ENCODE measurements around the gene PRKACA. TPM values are rescaled to one million over a fixed set of nuclear protein-coding genes. Genes with fewer than 3 reads are reported as not detected.

The PRKACA gene
- total RNA-seq, 1 donor from 2014 or later = 82.9 TPM

- peak overlapping the region; percentile 75 for H3K4me3 Mint-ChIP-seq (ENCODE audit: unreplicated experiment)
- H3K4me1 Mint-ChIP-seq (ENCODE audit: low read depth, unreplicated experiment) = peaks cover 3% of the 10 kb centered on the region
- H3K9me3 Mint-ChIP-seq (ENCODE audit: unreplicated experiment) = peaks cover 5% of the 10 kb centered on the region
- H3K27me3 Mint-ChIP-seq (ENCODE audit: unreplicated experiment) = peaks cover 21% of the 10 kb centered on the region
- H3K36me3 Mint-ChIP-seq (ENCODE audit: unreplicated experiment) = no peaks in the 10 kb centered on the region
- no peak for DNase-seq
- H3K27ac Mint-ChIP-seq (ENCODE audit: unreplicated experiment) = peak overlapping the region; percentile 33
- TF ChIP-seq CTCF (IDR thresholded peaks at IDR 0.05; ENCODE audit: partially characterized antibody, unreplicated experiment) = no peak
Observed at GRCh38 chr19:14058182-14059092, 59.1 kb downstream of the PRKACA start.

- Mint-ChIP-seq H3K36me3 (ENCODE audit: unreplicated experiment) (no peaks in the 10 kb centered on the region), H3K4me1 (ENCODE audit: low read depth, unreplicated experiment) (peaks cover 3% of the 10 kb centered on the region), H3K9me3 (ENCODE audit: unreplicated experiment) (peaks cover 5% of the 10 kb centered on the region), H3K27me3 (ENCODE audit: unreplicated experiment) (peaks cover 21% of the 10 kb centered on the region), H3K4me3 (ENCODE audit: unreplicated experiment) (peak overlapping the region; percentile 76), H3K27ac (ENCODE audit: unreplicated experiment) (no peak overlapping the region)
- no peak for TF ChIP-seq CTCF (IDR thresholded peaks at IDR 0.05; ENCODE audit: partially characterized antibody, unreplicated experiment)
- no peak for DNase-seq
Observed at GRCh38 chr19:14056741-14057356, 60.7 kb downstream of the PRKACA start.

- Mint-ChIP-seq H3K4me1 (ENCODE audit: low read depth, unreplicated experiment) (peaks cover 3% of the 10 kb centered on the region), H3K27ac (ENCODE audit: unreplicated experiment) (no peak overlapping the region), H3K36me3 (ENCODE audit: unreplicated experiment) (no peaks in the 10 kb centered on the region), H3K4me3 (ENCODE audit: unreplicated experiment) (no peak overlapping the region), H3K27me3 (ENCODE audit: unreplicated experiment) (peaks cover 21% of the 10 kb centered on the region), H3K9me3 (ENCODE audit: unreplicated experiment) (peaks cover 5% of the 10 kb centered on the region)
- no peak for TF ChIP-seq CTCF (IDR thresholded peaks at IDR 0.05; ENCODE audit: partially characterized antibody, unreplicated experiment)
- no peak for DNase-seq
Observed at GRCh38 chr19:14056069-14056666, 61.4 kb downstream of the PRKACA start.

- H3K9me3 Mint-ChIP-seq (ENCODE audit: unreplicated experiment) = peaks cover 6% of the 10 kb centered on the region
- peaks cover 21% of the 10 kb centered on the region for H3K27me3 Mint-ChIP-seq (ENCODE audit: unreplicated experiment)
- H3K36me3 Mint-ChIP-seq (ENCODE audit: unreplicated experiment) = no peaks in the 10 kb centered on the region
- peaks cover 3% of the 10 kb centered on the region for H3K4me1 Mint-ChIP-seq (ENCODE audit: low read depth, unreplicated experiment)
- no peak for DNase-seq
- H3K27ac Mint-ChIP-seq (ENCODE audit: unreplicated experiment) = no peak overlapping the region
- TF ChIP-seq CTCF (IDR thresholded peaks at IDR 0.05; ENCODE audit: partially characterized antibody, unreplicated experiment) = no peak
- no peak overlapping the region for H3K4me3 Mint-ChIP-seq (ENCODE audit: unreplicated experiment)
Observed at GRCh38 chr19:14055396-14055795, 62.2 kb downstream of the PRKACA start.

Measured in glutamatergic neuron (in vitro differentiated cells).